Body of pancreas (tissue), 4 donors: Measurements from ENCODE around the gene RPTOR.

Experiments used
- POLR2A ChIP-seq, 3 donors: fragments of 450-650 bp; IDR thresholded peaks; one replicate each; pipeline ENCODE4 v1.6.1; 2016; ENCODE audit warnings: antibody characterized with exemption in 3 of 3, mild to moderate bottlenecking in 2 of 3
- TF ChIP-seq, protein P1 (sequence below), 7 experiments: fragments of 450-650 bp in 4 of 7; fragments of 200-600 bp in 3 of 7; sonication (generic) in 3 of 7; IDR thresholded peaks; one replicate each; pipeline ENCODE4 v1.5.1; 2016 to 2019; ENCODE audit warnings: antibody characterized with exemption in 7 of 7

DNA sequence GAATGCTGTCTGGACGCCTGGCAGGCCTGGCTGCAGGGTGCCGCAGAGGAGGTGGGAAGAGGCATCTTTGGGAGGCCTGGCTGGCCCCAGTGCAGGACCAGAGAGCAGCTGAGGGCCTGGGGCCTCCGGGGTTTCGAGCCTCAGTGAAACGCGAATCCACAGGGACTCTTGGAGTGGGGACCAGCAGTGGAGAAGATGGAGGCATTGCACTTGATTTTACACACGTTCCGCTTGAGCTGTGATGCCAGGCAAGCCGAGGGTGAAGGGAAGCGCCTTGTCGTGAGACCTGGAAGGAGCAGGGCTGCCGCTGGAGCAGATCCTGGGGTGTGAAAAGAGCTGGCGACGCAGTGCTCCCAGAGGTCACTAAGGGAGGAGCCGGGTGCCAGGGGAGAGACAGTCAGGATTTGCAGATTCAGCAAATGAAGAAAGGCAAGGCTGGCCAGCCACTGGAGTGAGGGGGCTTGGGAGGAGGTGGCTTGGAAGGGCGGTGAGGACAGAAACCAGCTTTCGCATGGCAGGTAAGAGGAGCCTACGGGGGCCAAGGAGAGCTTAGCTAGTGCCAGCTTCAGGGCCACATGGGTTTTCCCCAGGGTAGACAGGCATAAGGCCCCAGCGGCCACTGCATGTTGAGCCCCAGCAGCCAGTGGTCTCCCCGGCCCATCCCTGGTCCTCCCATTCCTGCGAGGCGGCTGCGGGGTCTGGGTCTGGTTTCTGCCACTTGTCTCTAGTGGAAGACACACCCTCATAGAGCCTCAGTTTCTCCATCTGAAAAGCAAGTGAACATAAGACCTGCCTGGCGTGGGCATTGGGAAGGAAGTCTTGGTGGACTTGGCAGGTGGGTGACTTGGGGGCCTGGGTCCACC is 271.8 kb downstream of the RPTOR start:
- TF ChIP-seq, protein P1, sequence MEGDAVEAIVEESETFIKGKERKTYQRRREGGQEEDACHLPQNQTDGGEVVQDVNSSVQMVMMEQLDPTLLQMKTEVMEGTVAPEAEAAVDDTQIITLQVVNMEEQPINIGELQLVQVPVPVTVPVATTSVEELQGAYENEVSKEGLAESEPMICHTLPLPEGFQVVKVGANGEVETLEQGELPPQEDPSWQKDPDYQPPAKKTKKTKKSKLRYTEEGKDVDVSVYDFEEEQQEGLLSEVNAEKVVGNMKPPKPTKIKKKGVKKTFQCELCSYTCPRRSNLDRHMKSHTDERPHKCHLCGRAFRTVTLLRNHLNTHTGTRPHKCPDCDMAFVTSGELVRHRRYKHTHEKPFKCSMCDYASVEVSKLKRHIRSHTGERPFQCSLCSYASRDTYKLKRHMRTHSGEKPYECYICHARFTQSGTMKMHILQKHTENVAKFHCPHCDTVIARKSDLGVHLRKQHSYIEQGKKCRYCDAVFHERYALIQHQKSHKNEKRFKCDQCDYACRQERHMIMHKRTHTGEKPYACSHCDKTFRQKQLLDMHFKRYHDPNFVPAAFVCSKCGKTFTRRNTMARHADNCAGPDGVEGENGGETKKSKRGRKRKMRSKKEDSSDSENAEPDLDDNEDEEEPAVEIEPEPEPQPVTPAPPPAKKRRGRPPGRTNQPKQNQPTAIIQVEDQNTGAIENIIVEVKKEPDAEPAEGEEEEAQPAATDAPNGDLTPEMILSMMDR (IDR thresholded peaks at IDR 0.05), result no peak
- TF ChIP-seq POLR2A (IDR thresholded peaks at IDR 0.05), result no peak
